ENCODE measurements around the gene PRKN.

The PRKN gene

GRCh38 chr6:161736326-161736725 is 991.2 kb downstream of the PRKN start:
- Histone ChIP-seq H3K27me3 (ENCODE audit: control insufficient read depth in 1 of 2, insufficient read depth in 2 of 2, low read length in 2 of 2) (no peaks in the 10 kb centered on the region), H3K9me3 (ENCODE audit: control insufficient read depth in 1 of 2, low read length in 2 of 2) (no peaks in the 10 kb centered on the region), H3K4me1 (ENCODE audit: control insufficient read depth in 1 of 2, insufficient read depth in 2 of 2, low read length in 2 of 2) (peaks cover 3 to 11% of the 10 kb centered on the region in 2 donors), H3K9ac (ENCODE audit: low read depth in 1 of 2, low read length in 2 of 2) (no peak overlapping the region), H3K27ac (ENCODE audit: low read depth, low read length) (no peak overlapping the region), H3K4me3 (ENCODE audit: low read depth in 1 of 2, low read length in 2 of 2) (no peak overlapping the region), H3K36me3 (ENCODE audit: control insufficient read depth in 1 of 2, insufficient read depth in 2 of 2, low read length in 2 of 2) (no peaks in the 10 kb centered on the region)

DNA sequence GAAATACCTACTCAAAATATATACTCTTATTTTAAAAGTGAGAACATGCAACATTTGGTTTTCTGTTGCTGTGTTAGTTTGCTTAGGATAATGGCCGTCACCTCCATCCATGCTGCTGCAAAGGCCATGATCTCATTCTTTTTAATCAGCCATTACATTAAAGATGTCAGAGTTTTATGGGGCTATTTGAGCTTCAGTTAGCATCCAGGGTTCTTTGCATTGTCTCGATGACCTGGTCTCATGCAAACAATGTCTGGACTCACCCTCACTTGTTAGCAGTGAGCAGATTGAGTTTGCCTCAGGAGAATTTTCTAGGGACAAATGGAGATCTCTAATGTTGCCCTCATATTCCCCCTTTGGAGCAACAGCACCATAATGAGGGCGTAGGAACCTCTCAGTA is 995.0 kb downstream of the PRKN start:
- H3K9me3 ChIP-seq (ENCODE audit: control insufficient read depth in 1 of 2, low read length in 2 of 2): peaks cover 0 to 7% of the 10 kb centered on the region in 2 donors
- no peak overlapping the region for H3K4me3 ChIP-seq (ENCODE audit: low read depth in 1 of 2, low read length in 2 of 2)
- H3K9ac ChIP-seq (ENCODE audit: low read depth in 1 of 2, low read length in 2 of 2): no peak overlapping the region
- H3K36me3 ChIP-seq (ENCODE audit: control insufficient read depth in 1 of 2, insufficient read depth in 2 of 2, low read length in 2 of 2): no peaks in the 10 kb centered on the region
- no peak overlapping the region for H3K27ac ChIP-seq (ENCODE audit: low read depth, low read length)
- no peaks in the 10 kb centered on the region for H3K27me3 ChIP-seq (ENCODE audit: control insufficient read depth in 1 of 2, insufficient read depth in 2 of 2, low read length in 2 of 2)
- H3K4me1 ChIP-seq (ENCODE audit: control insufficient read depth in 1 of 2, insufficient read depth in 2 of 2, low read length in 2 of 2): no peaks in the 10 kb centered on the region

DNA sequence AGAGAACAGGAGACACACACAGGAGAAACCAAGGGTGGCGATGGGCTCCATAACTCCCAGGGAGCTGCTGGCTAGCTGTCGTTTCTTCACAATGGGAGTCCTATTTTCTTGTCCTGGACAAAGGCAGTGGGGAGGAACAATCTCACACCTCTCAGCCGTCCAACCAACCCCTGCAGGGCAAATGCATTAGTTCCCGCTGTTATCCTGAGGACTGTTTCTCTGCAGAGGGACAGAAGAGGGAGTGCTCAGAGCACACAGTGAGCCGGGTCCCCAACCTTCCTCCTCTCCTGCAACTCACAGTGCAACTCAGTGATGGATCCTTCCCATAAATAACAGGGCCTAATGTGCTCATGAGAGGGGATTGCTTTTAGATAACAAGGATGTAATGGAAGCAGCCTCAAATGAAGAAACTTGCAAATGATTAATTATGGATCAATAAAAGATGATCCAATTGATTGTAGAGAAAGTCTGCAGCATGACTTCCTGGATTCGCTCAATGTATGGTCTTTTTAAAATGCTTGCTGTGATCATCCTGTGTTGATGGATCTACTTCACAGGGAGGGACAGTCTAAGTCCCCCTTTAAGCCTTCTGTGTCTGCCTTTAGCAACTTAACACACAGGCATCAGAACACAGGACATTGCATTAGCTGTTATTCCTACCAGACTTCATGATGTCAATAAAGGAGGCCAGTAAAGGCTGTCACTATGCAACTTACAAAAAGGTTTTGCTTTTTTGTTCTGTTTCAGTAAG is 1000.3 kb downstream of the PRKN start:
- Histone ChIP-seq H3K9ac (ENCODE audit: low read depth in 1 of 2, low read length in 2 of 2) (no peak overlapping the region), H3K27ac (ENCODE audit: low read depth, low read length) (no peak overlapping the region), H3K4me3 (ENCODE audit: low read depth in 1 of 2, low read length in 2 of 2) (no peak overlapping the region), H3K36me3 (ENCODE audit: control insufficient read depth in 1 of 2, insufficient read depth in 2 of 2, low read length in 2 of 2) (no peaks in the 10 kb centered on the region), H3K27me3 (ENCODE audit: control insufficient read depth in 1 of 2, insufficient read depth in 2 of 2, low read length in 2 of 2) (no peaks in the 10 kb centered on the region), H3K9me3 (ENCODE audit: control insufficient read depth in 1 of 2, low read length in 2 of 2) (peaks cover 0 to 7% of the 10 kb centered on the region in 2 donors), H3K4me1 (ENCODE audit: control insufficient read depth in 1 of 2, insufficient read depth in 2 of 2, low read length in 2 of 2) (no peaks in the 10 kb centered on the region)

DNA sequence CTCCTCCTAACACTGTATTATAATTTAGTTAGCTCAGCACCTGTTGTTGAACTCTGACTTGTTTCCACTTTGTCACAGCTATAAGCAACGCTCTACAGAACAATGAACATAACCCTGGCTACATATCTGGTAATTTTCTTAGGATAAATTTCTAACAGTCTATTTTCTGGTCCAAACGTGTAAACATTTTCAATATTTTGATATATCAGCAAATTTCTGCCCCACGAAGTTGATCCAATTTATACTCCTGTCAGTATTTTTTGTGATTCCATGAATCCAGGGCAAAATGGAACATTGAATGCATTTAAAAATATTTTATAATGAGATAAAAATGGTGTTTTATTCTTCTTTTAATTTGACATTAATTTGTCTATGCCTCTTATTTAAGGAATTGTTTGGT is 1005.2 kb downstream of the PRKN start:
- Histone ChIP-seq H3K9ac (ENCODE audit: low read depth in 1 of 2, low read length in 2 of 2) (no peak overlapping the region), H3K4me1 (ENCODE audit: control insufficient read depth in 1 of 2, insufficient read depth in 2 of 2, low read length in 2 of 2) (no peaks in the 10 kb centered on the region), H3K9me3 (ENCODE audit: control insufficient read depth in 1 of 2, low read length in 2 of 2) (no peaks in the 10 kb centered on the region), H3K27me3 (ENCODE audit: control insufficient read depth in 1 of 2, insufficient read depth in 2 of 2, low read length in 2 of 2) (no peaks in the 10 kb centered on the region), H3K4me3 (ENCODE audit: low read depth in 1 of 2, low read length in 2 of 2) (no peak overlapping the region), H3K27ac (ENCODE audit: low read depth, low read length) (no peak overlapping the region), H3K36me3 (ENCODE audit: control insufficient read depth in 1 of 2, insufficient read depth in 2 of 2, low read length in 2 of 2) (no peaks in the 10 kb centered on the region)

DNA sequence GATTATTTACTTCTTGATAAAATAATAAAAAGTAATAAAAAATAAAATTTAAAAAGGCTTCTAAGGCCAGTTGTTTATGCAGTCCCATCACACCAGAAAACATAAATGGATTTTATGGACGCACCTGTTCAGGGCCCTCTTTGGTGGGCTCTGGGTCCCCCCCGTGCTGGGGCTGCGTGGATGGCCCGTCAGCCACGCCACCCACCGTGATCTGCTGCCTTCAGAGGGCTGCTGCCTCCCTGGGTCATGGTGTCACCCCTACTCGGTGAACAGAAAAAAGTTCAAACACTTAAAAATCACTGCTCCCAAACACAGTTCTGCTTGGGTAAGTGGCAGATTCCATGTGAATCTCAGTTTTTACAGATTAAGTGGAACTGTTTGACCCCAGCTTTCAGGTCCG is 1006.1 kb downstream of the PRKN start:
- Histone ChIP-seq H3K27me3 (ENCODE audit: control insufficient read depth in 1 of 2, insufficient read depth in 2 of 2, low read length in 2 of 2) (no peaks in the 10 kb centered on the region), H3K9me3 (ENCODE audit: control insufficient read depth in 1 of 2, low read length in 2 of 2) (no peaks in the 10 kb centered on the region), H3K27ac (ENCODE audit: low read depth, low read length) (no peak overlapping the region), H3K9ac (ENCODE audit: low read depth in 1 of 2, low read length in 2 of 2) (no peak overlapping the region), H3K36me3 (ENCODE audit: control insufficient read depth in 1 of 2, insufficient read depth in 2 of 2, low read length in 2 of 2) (no peaks in the 10 kb centered on the region), H3K4me3 (ENCODE audit: low read depth in 1 of 2, low read length in 2 of 2) (no peak overlapping the region), H3K4me1 (ENCODE audit: control insufficient read depth in 1 of 2, insufficient read depth in 2 of 2, low read length in 2 of 2) (no peaks in the 10 kb centered on the region)

DNA sequence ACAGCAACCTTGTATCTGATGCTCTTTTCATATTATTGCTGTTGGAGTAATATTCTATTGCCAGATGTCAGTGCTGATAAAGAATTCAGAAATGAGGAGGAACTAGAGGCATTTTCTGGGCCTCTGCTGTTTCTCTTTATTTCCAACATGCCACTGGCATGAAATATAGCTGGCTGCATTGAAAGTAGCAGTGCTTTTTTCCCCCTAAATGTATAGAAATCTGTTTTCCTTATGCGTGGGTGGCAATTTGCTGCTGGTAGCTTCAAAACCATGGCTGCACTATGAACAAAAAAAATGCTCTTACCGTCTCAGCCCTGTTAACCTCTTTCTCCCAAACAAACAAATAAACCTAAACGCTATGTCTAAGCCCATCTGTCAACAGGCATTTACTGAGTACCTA is 1011.4 kb downstream of the PRKN start:
- H3K36me3 ChIP-seq (ENCODE audit: control insufficient read depth in 1 of 2, insufficient read depth in 2 of 2, low read length in 2 of 2): no peaks in the 10 kb centered on the region
- H3K4me1 ChIP-seq (ENCODE audit: control insufficient read depth in 1 of 2, insufficient read depth in 2 of 2, low read length in 2 of 2): no peaks in the 10 kb centered on the region
- H3K4me3 ChIP-seq (ENCODE audit: low read depth in 1 of 2, low read length in 2 of 2): no peak overlapping the region
- H3K9me3 ChIP-seq (ENCODE audit: control insufficient read depth in 1 of 2, low read length in 2 of 2): no peaks in the 10 kb centered on the region
- H3K9ac ChIP-seq (ENCODE audit: low read depth in 1 of 2, low read length in 2 of 2): no peak overlapping the region
- no peaks in the 10 kb centered on the region for H3K27me3 ChIP-seq (ENCODE audit: control insufficient read depth in 1 of 2, insufficient read depth in 2 of 2, low read length in 2 of 2)
- no peak overlapping the region for H3K27ac ChIP-seq (ENCODE audit: low read depth, low read length)

GRCh38 chr6:161711938-161712337 is 1015.6 kb downstream of the PRKN start:
- Histone ChIP-seq H3K9me3 (ENCODE audit: control insufficient read depth in 1 of 2, low read length in 2 of 2) (no peaks in the 10 kb centered on the region), H3K4me1 (ENCODE audit: control insufficient read depth in 1 of 2, insufficient read depth in 2 of 2, low read length in 2 of 2) (no peaks in the 10 kb centered on the region), H3K27ac (ENCODE audit: low read depth, low read length) (no peak overlapping the region), H3K9ac (ENCODE audit: low read depth in 1 of 2, low read length in 2 of 2) (no peak overlapping the region), H3K27me3 (ENCODE audit: control insufficient read depth in 1 of 2, insufficient read depth in 2 of 2, low read length in 2 of 2) (no peaks in the 10 kb centered on the region), H3K36me3 (ENCODE audit: control insufficient read depth in 1 of 2, insufficient read depth in 2 of 2, low read length in 2 of 2) (no peaks in the 10 kb centered on the region), H3K4me3 (ENCODE audit: low read depth in 1 of 2, low read length in 2 of 2) (no peak overlapping the region)

DNA sequence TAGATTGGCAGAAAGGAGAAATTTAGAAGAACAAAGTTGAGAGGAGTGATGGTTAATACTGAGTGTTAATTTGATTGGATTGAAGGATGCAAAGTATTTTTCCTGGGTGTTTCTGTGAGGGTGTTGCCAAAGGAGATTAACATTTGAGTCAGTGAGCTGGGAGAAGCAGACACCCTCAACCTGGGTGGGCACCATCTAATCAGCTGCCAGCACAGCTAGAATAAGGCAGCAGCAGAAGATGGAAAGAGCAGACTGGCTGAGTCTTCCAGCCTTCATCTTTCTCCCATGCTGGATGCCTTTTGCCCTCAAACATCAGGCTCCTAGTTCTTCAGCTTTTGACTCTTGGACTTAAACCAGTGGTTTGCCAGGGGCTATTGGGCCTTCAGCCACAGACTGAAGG is 1016.1 kb downstream of the PRKN start:
- H3K4me1 ChIP-seq (ENCODE audit: control insufficient read depth in 1 of 2, insufficient read depth in 2 of 2, low read length in 2 of 2): no peaks in the 10 kb centered on the region
- H3K9ac ChIP-seq (ENCODE audit: low read depth in 1 of 2, low read length in 2 of 2): no peak overlapping the region
- H3K9me3 ChIP-seq (ENCODE audit: control insufficient read depth in 1 of 2, low read length in 2 of 2): no peaks in the 10 kb centered on the region
- H3K27ac ChIP-seq (ENCODE audit: low read depth, low read length): no peak overlapping the region
- H3K36me3 ChIP-seq (ENCODE audit: control insufficient read depth in 1 of 2, insufficient read depth in 2 of 2, low read length in 2 of 2): no peaks in the 10 kb centered on the region
- H3K27me3 ChIP-seq (ENCODE audit: control insufficient read depth in 1 of 2, insufficient read depth in 2 of 2, low read length in 2 of 2): no peaks in the 10 kb centered on the region
- no peak overlapping the region for H3K4me3 ChIP-seq (ENCODE audit: low read depth in 1 of 2, low read length in 2 of 2)

GRCh38 chr6:161710698-161711097 is 1016.9 kb downstream of the PRKN start:
- Histone ChIP-seq H3K4me1 (ENCODE audit: control insufficient read depth in 1 of 2, insufficient read depth in 2 of 2, low read length in 2 of 2) (no peaks in the 10 kb centered on the region), H3K27ac (ENCODE audit: low read depth, low read length) (no peak overlapping the region), H3K9me3 (ENCODE audit: control insufficient read depth in 1 of 2, low read length in 2 of 2) (no peaks in the 10 kb centered on the region), H3K4me3 (ENCODE audit: low read depth in 1 of 2, low read length in 2 of 2) (no peak overlapping the region), H3K36me3 (ENCODE audit: control insufficient read depth in 1 of 2, insufficient read depth in 2 of 2, low read length in 2 of 2) (no peaks in the 10 kb centered on the region), H3K9ac (ENCODE audit: low read depth in 1 of 2, low read length in 2 of 2) (no peak overlapping the region), H3K27me3 (ENCODE audit: control insufficient read depth in 1 of 2, insufficient read depth in 2 of 2, low read length in 2 of 2) (no peaks in the 10 kb centered on the region)

GRCh38 chr6:161701056-161701455 is 1026.5 kb downstream of the PRKN start:
- Histone ChIP-seq H3K4me3 (ENCODE audit: low read depth in 1 of 2, low read length in 2 of 2) (no peak overlapping the region), H3K4me1 (ENCODE audit: control insufficient read depth in 1 of 2, insufficient read depth in 2 of 2, low read length in 2 of 2) (no peaks in the 10 kb centered on the region), H3K9ac (ENCODE audit: low read depth in 1 of 2, low read length in 2 of 2) (no peak overlapping the region), H3K27ac (ENCODE audit: low read depth, low read length) (no peak overlapping the region), H3K36me3 (ENCODE audit: control insufficient read depth in 1 of 2, insufficient read depth in 2 of 2, low read length in 2 of 2) (no peaks in the 10 kb centered on the region), H3K9me3 (ENCODE audit: control insufficient read depth in 1 of 2, low read length in 2 of 2) (no peaks in the 10 kb centered on the region), H3K27me3 (ENCODE audit: control insufficient read depth in 1 of 2, insufficient read depth in 2 of 2, low read length in 2 of 2) (no peaks in the 10 kb centered on the region)

GRCh38 chr6:161696801-161697200 is 1030.8 kb downstream of the PRKN start:
- H3K27me3 ChIP-seq (ENCODE audit: control insufficient read depth in 1 of 2, insufficient read depth in 2 of 2, low read length in 2 of 2): no peaks in the 10 kb centered on the region
- no peaks in the 10 kb centered on the region for H3K36me3 ChIP-seq (ENCODE audit: control insufficient read depth in 1 of 2, insufficient read depth in 2 of 2, low read length in 2 of 2)
- no peak overlapping the region for H3K9ac ChIP-seq (ENCODE audit: low read depth in 1 of 2, low read length in 2 of 2)
- H3K9me3 ChIP-seq (ENCODE audit: control insufficient read depth in 1 of 2, low read length in 2 of 2): no peaks in the 10 kb centered on the region
- no peaks in the 10 kb centered on the region for H3K4me1 ChIP-seq (ENCODE audit: control insufficient read depth in 1 of 2, insufficient read depth in 2 of 2, low read length in 2 of 2)
- H3K4me3 ChIP-seq (ENCODE audit: low read depth in 1 of 2, low read length in 2 of 2): no peak overlapping the region
- H3K27ac ChIP-seq (ENCODE audit: low read depth, low read length): no peak overlapping the region
